Measurements from ENCODE around the gene RAI1. TPM values are rescaled to one million over a fixed set of nuclear protein-coding genes. Genes with fewer than 3 reads are reported as not detected.

Gene RAI1
- total RNA-seq, 3 donors from 2014 or later, result 19.9 to 22.4 (median 20.1) TPM

GRCh38 chr17:17694169-17695081 is 13.2 kb downstream of the RAI1 start:
- DNase-seq (peak; percentile 68), ATAC-seq (peak; percentile 75 to 77)
- Mint-ChIP-seq H3K27me3 (ENCODE audit: low read depth) (no peaks in the 10 kb centered on the region), H3K4me3 (peak overlapping the region; percentile 84), H3K4me1 (ENCODE audit: low read depth) (peaks cover 60% of the 10 kb centered on the region), H3K36me3 (ENCODE audit: insufficient read depth) (no peaks in the 10 kb centered on the region), H3K9me3 (no peaks in the 10 kb centered on the region)

- Mint-ChIP-seq H3K4me3 (peak overlapping the region; percentile 84), H3K27me3 (ENCODE audit: low read depth) (no peaks in the 10 kb centered on the region), H3K9me3 (no peaks in the 10 kb centered on the region), H3K4me1 (ENCODE audit: low read depth) (peaks cover 53% of the 10 kb centered on the region), H3K36me3 (ENCODE audit: insufficient read depth) (no peaks in the 10 kb centered on the region)
- DNase-seq, result peak; percentile 28
- ATAC-seq, result peak; percentile 5 to 20
Observed at GRCh38 chr17:17696085-17696484, 14.8 kb downstream of the RAI1 start.

- no peaks in the 10 kb centered on the region for H3K9me3 Mint-ChIP-seq
- H3K4me3 Mint-ChIP-seq, result peak overlapping the region; percentile 44
- no peaks in the 10 kb centered on the region for H3K27me3 Mint-ChIP-seq (ENCODE audit: low read depth)
- no peak for ATAC-seq
- no peaks in the 10 kb centered on the region for H3K36me3 Mint-ChIP-seq (ENCODE audit: insufficient read depth)
- peaks cover 46% of the 10 kb centered on the region for H3K4me1 Mint-ChIP-seq (ENCODE audit: low read depth)
- no peak for DNase-seq
Observed at GRCh38 chr17:17696882-17697633, 15.8 kb downstream of the RAI1 start.

DNA sequence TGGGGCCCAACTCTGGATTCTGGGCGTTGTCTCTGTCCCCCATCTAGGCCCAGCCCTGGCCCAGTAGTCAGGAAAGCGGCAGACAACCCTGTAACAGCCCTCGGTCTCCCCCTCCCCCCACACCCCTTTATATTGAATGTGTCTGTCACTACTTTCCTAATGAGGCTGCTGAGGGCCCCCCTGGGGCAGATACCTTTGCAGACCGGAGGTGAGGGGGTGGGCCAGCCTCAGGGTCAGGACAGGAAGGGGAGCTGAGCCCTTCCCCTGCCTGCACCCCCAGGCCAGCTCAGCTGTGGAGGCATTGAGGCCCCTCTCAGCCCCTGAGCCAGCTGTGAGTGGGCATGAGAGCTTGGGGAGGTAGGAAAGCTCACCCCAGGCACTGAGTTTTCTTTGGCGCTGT is 17.1 kb downstream of the RAI1 start:
- no peaks in the 10 kb centered on the region for H3K27me3 Mint-ChIP-seq (ENCODE audit: low read depth)
- DNase-seq (no peak), ATAC-seq (no peak)
- H3K9me3 Mint-ChIP-seq, result no peaks in the 10 kb centered on the region
- H3K4me1 Mint-ChIP-seq (ENCODE audit: low read depth), result peaks cover 35% of the 10 kb centered on the region
- no peak overlapping the region for H3K4me3 Mint-ChIP-seq
- no peaks in the 10 kb centered on the region for H3K36me3 Mint-ChIP-seq (ENCODE audit: insufficient read depth)

GRCh38 chr17:17698869-17699351 is 17.7 kb downstream of the RAI1 start:
- peaks cover 30% of the 10 kb centered on the region for H3K4me1 Mint-ChIP-seq (ENCODE audit: low read depth)
- H3K9me3 Mint-ChIP-seq, result no peaks in the 10 kb centered on the region
- no peaks in the 10 kb centered on the region for H3K36me3 Mint-ChIP-seq (ENCODE audit: insufficient read depth)
- DNase-seq (no peak), ATAC-seq (no peak)
- no peak overlapping the region for H3K4me3 Mint-ChIP-seq
- H3K27me3 Mint-ChIP-seq (ENCODE audit: low read depth), result no peaks in the 10 kb centered on the region

- no peaks in the 10 kb centered on the region for H3K9me3 Mint-ChIP-seq
- peaks cover 26% of the 10 kb centered on the region for H3K4me1 Mint-ChIP-seq (ENCODE audit: low read depth)
- DNase-seq (no peak), ATAC-seq (no peak)
- no peaks in the 10 kb centered on the region for H3K27me3 Mint-ChIP-seq (ENCODE audit: low read depth)
- H3K36me3 Mint-ChIP-seq (ENCODE audit: insufficient read depth), result no peaks in the 10 kb centered on the region
- H3K4me3 Mint-ChIP-seq, result no peak overlapping the region
Observed at GRCh38 chr17:17699491-17699890, 18.2 kb downstream of the RAI1 start.

- no peak for ATAC-seq
- Mint-ChIP-seq H3K4me3 (no peak overlapping the region), H3K27me3 (ENCODE audit: low read depth) (no peaks in the 10 kb centered on the region), H3K4me1 (ENCODE audit: low read depth) (peaks cover 19% of the 10 kb centered on the region), H3K36me3 (ENCODE audit: insufficient read depth) (no peaks in the 10 kb centered on the region), H3K9me3 (no peaks in the 10 kb centered on the region)
- DNase-seq, result no peak
Observed at GRCh38 chr17:17700251-17700969, 19.2 kb downstream of the RAI1 start.

DNA sequence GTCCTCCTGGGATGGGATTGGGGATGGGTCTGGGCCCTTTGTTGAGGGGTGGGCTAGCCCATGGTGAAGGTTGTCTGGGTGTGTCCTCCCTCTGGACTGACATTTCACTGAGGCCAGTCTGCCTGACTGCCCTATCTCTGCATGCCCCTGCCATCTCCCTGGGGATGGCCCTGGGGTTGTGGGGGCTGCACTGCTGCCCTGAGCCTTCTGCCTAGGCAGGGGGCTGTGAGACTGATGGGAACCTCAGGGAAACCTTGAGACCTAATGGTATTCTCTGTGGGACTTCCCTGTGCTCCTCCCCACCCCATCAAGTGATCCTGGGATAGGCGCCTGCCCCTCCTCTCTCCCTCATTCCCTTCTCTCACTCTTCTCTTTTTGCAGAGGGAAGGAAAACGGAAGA is 19.9 kb downstream of the RAI1 start:
- Mint-ChIP-seq H3K9me3 (no peaks in the 10 kb centered on the region), H3K4me3 (no peak overlapping the region), H3K27me3 (ENCODE audit: low read depth) (no peaks in the 10 kb centered on the region), H3K4me1 (ENCODE audit: low read depth) (peaks cover 12% of the 10 kb centered on the region), H3K36me3 (ENCODE audit: insufficient read depth) (no peaks in the 10 kb centered on the region)
- DNase-seq (no peak), ATAC-seq (no peak)

- Mint-ChIP-seq H3K27me3 (ENCODE audit: low read depth) (no peaks in the 10 kb centered on the region), H3K36me3 (ENCODE audit: insufficient read depth) (peaks cover 2% of the 10 kb centered on the region), H3K4me1 (ENCODE audit: low read depth) (peaks cover 7% of the 10 kb centered on the region), H3K9me3 (no peaks in the 10 kb centered on the region), H3K4me3 (no peak overlapping the region)
- DNase-seq (no peak), ATAC-seq (no peak)
Observed at GRCh38 chr17:17701658-17702057, 20.4 kb downstream of the RAI1 start.

DNA sequence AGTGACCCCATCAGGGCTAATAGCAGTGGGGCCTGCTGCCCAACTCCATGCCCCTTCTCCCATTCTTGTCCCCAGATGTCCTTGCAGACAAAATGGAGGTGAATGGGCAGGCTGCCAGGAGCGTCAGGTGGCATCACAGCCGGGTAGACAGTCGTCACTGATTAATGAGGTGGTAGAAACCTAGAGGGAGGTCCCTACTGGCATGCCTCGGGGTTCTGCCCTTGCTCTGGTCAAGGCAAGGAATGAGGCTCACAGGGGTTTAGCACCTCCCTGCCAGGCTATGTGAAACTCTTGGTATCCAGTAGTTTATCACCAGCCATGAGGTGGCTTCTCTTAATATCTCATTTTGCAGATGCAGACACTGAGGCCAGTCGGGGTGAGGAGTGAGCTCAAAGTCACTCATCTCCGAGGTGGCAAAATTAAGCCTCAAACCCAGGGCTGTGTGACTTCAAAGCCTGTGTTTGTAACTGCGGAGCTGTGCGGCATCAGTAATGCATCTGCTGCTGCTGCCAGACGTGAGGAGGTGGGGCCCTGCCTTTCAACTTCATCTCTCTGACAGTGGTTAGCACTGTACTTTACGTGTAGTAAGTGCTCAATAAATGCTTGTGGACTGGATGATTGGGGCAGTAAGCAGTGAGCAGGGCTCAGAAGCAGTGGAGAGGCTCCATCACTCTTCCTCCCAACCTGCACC is 21.3 kb downstream of the RAI1 start:
- no peaks in the 10 kb centered on the region for H3K9me3 Mint-ChIP-seq
- peaks cover 2% of the 10 kb centered on the region for H3K36me3 Mint-ChIP-seq (ENCODE audit: insufficient read depth)
- ATAC-seq (no peak), DNase-seq (no peak)
- no peak overlapping the region for H3K4me3 Mint-ChIP-seq
- no peaks in the 10 kb centered on the region for H3K27me3 Mint-ChIP-seq (ENCODE audit: low read depth)
- H3K4me1 Mint-ChIP-seq (ENCODE audit: low read depth), result peaks cover 5% of the 10 kb centered on the region

DNA sequence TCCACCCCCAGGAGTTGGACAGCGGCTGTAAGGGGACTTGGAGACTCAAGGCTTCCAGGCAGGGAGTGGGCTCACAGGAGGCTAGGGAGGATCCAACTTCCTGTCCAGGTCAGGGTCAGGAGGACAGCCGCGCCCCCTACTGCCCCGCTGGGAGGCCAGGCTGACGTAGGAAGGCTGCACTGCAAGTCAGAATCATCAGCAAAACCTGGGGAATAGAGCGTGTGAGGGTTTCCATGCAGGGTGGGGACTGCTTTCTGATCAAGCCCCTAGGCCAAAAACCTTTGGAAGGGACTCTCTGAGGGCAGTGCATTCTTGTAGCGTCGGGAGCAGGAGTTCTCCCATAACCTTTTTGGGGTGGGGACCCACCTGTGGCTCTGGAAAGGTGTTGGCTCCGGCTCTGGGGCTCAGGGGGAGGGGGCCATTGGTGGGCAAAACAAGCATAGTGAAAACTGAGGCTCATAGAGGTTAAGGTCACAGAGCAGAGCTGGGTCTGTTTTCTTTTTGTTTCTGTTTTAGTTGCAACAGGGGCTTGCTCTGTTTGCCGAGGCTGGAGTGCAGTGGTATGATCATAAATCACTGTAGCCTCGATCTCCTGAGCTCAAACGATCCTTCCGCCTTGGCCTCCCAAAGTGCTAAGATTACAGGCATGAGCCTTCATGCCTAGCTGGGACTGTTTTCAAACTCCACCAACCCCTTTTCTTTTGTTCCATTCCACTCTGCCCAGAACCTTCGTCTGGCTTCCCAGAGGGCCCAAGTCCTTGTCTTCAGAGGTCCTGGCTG is 22.1 kb downstream of the RAI1 start:
- Mint-ChIP-seq H3K9me3 (no peaks in the 10 kb centered on the region), H3K4me3 (no peak overlapping the region), H3K4me1 (ENCODE audit: low read depth) (peaks cover 4% of the 10 kb centered on the region), H3K36me3 (ENCODE audit: insufficient read depth) (peaks cover 2% of the 10 kb centered on the region), H3K27me3 (ENCODE audit: low read depth) (no peaks in the 10 kb centered on the region)
- DNase-seq, result no peak
- no peak for ATAC-seq

- Mint-ChIP-seq H3K27me3 (ENCODE audit: low read depth) (no peaks in the 10 kb centered on the region), H3K4me3 (no peak overlapping the region), H3K9me3 (no peaks in the 10 kb centered on the region), H3K4me1 (ENCODE audit: low read depth) (peaks cover 2% of the 10 kb centered on the region), H3K36me3 (ENCODE audit: insufficient read depth) (peaks cover 2% of the 10 kb centered on the region)
- DNase-seq, result no peak
- no peak for ATAC-seq
Observed at GRCh38 chr17:17704931-17705330, 23.7 kb downstream of the RAI1 start.
